Liver (tissue), 9 donors: ENCODE measurements around the gene NLRC5. TPM values are rescaled to one million over a fixed set of nuclear protein-coding genes. Genes with fewer than 3 reads are reported as not detected.

Experiments used
- DNase-seq: peaks from one replicate; pipeline ENCODE4 v3.0.0-alpha.2; 2017; ENCODE audit warnings: low spot score
- H3K27ac ChIP-seq, 2 donors: one replicate each; pipeline ENCODE4 v1.7.0; 2013; ENCODE audit warnings: inconsistent platforms in 2 of 2, low read length in 2 of 2, control low read depth in 1 of 2, low read depth in 1 of 2, mild to moderate bottlenecking in 1 of 2
- H3K27me3 ChIP-seq, 4 donors: one replicate each; pipeline versions ENCODE4 v1.6.1 to v1.7.0; 2013; ENCODE audit warnings: low read length in 3 of 4, inconsistent platforms in 1 of 4, mild to moderate bottlenecking in 1 of 4, moderate library complexity in 1 of 4; ENCODE audit not compliant: control insufficient read depth in 4 of 4, insufficient read depth in 4 of 4
- H3K36me3 ChIP-seq, 4 donors: one replicate each; pipeline versions ENCODE4 v1.6.1 to v1.7.0; 2013; ENCODE audit warnings: low read length in 3 of 4, mild to moderate bottlenecking in 3 of 4, low read depth in 1 of 4, moderate library complexity in 1 of 4; ENCODE audit not compliant: control insufficient read depth in 4 of 4, insufficient read depth in 3 of 4
- H3K4me1 ChIP-seq, 4 donors: one replicate each; pipeline versions ENCODE4 v1.6.1 to v1.7.0; 2013; ENCODE audit warnings: low read length in 3 of 4, mild to moderate bottlenecking in 3 of 4, moderate library complexity in 1 of 4; ENCODE audit not compliant: control insufficient read depth in 4 of 4, insufficient read depth in 4 of 4
- H3K4me3 ChIP-seq, 3 donors: one replicate each; pipeline versions ENCODE4 v1.6.1 to v1.7.0; 2013; ENCODE audit warnings: low read length in 3 of 3, control low read depth in 1 of 3, low read depth in 1 of 3, mild to moderate bottlenecking in 1 of 3
- H3K9ac ChIP-seq, 2 donors: one replicate each; pipeline ENCODE4 v1.7.0; 2013; ENCODE audit warnings: low read length in 2 of 2, mild to moderate bottlenecking in 2 of 2, moderate library complexity in 2 of 2, control low read depth in 1 of 2, low read depth in 1 of 2
- H3K9me3 ChIP-seq, 4 donors: one replicate each; pipeline versions ENCODE4 v1.6.1 to v1.7.0; 2013; ENCODE audit warnings: low read length in 3 of 4; ENCODE audit not compliant: control insufficient read depth in 4 of 4
- ATF3 ChIP-seq: IDR thresholded peaks from 2 replicates; pipeline ENCODE4 v1.6.1; 2016; ENCODE audit warnings: antibody characterized with exemption
- CTCF ChIP-seq: fragments of 150-350 bp; IDR thresholded peaks from 2 replicates; pipeline ENCODE4 v1.5.1; 2017; ENCODE audit warnings: improper control_type of control experiment, low read depth, low read length; ENCODE audit not compliant: missing input control
- EGR1 ChIP-seq, 2 donors: IDR thresholded peaks; 2 replicates each; pipeline ENCODE4 v1.6.1; 2016 to 2018; ENCODE audit warnings: antibody characterized with exemption in 2 of 2, low read depth in 2 of 2
- FOXA1 ChIP-seq: IDR thresholded peaks from 2 replicates; pipeline ENCODE4 v1.6.1; 2016; ENCODE audit warnings: antibody characterized with exemption
- FOXA2 ChIP-seq: IDR thresholded peaks from 2 replicates; pipeline ENCODE4 v1.6.1; 2016; ENCODE audit warnings: antibody characterized with exemption
- GABPA ChIP-seq, 2 donors: IDR thresholded peaks in 1 of 2; conservative IDR thresholded peaks in 1 of 2; 2 replicates each; pipeline ENCODE4 v1.6.1; 2016; ENCODE audit warnings: antibody characterized with exemption in 2 of 2, mild to moderate bottlenecking in 1 of 2, moderate library complexity in 1 of 2
- HNF4A ChIP-seq, 2 donors: conservative IDR thresholded peaks; 2 replicates each; pipeline ENCODE4 v1.6.1; 2016; ENCODE audit warnings: antibody characterized with exemption in 2 of 2, mild to moderate bottlenecking in 2 of 2
- HNF4G ChIP-seq: IDR thresholded peaks from 2 replicates; pipeline ENCODE4 v1.6.1; 2016; ENCODE audit warnings: antibody characterized with exemption
- JUND ChIP-seq, 2 donors: IDR thresholded peaks; 2 replicates each; pipeline ENCODE4 v1.6.1; 2016; ENCODE audit warnings: antibody characterized with exemption in 2 of 2
- NR2F2 ChIP-seq: IDR thresholded peaks from 2 replicates; pipeline ENCODE4 v1.6.1; 2016; ENCODE audit warnings: antibody characterized with exemption
- RAD21 ChIP-seq, 2 donors: IDR thresholded peaks; 2 replicates each; pipeline ENCODE4 v1.6.1; 2016; ENCODE audit warnings: antibody characterized with exemption in 2 of 2, mild to moderate bottlenecking in 2 of 2
- REST ChIP-seq: IDR thresholded peaks from 2 replicates; pipeline ENCODE4 v1.6.1; 2016; ENCODE audit warnings: antibody characterized with exemption, mild to moderate bottlenecking
- RXRA ChIP-seq, 2 donors: IDR thresholded peaks; 2 replicates each; pipeline ENCODE4 v1.6.1; 2017 to 2018; ENCODE audit warnings: antibody characterized with exemption in 2 of 2, mild to moderate bottlenecking in 1 of 2
- SP1 ChIP-seq: IDR thresholded peaks from 2 replicates; pipeline ENCODE4 v1.6.1; 2018; ENCODE audit warnings: antibody characterized with exemption, mild to moderate bottlenecking
- TAF1 ChIP-seq: conservative IDR thresholded peaks from 2 replicates; pipeline ENCODE4 v1.6.1; 2016; ENCODE audit warnings: antibody characterized with exemption, mild to moderate bottlenecking
- YY1 ChIP-seq: IDR thresholded peaks from 2 replicates; pipeline ENCODE4 v1.6.1; 2016; ENCODE audit warnings: antibody characterized with exemption, mild to moderate bottlenecking
- WGBS: extraction: QIAGEN DNeasy Blood & Tissue Kit; methylation state at CpG from one replicate; pipeline ENCODE4 v1.1.7; 2013; 5-methylcytosine and 5-hydroxymethylcytosine counted together
- polyA plus RNA-seq, 2 donors: library from polyadenylated mRNA; stranded (reverse) in 1 of 2; unstranded in 1 of 2; fragments of 200-250 nt in 1 of 2; fragments of >200 nt in 1 of 2; fragmentation: Nextera tagmentation in 1 of 2; extraction: Ambion mirVana in 1 of 2; gene quantifications; one replicate each; pipeline versions ENCODE4 v1.2.1 to v1.2.3, GENCODE V29; 2013 to 2015
- total RNA-seq, 2 donors: library from RNA; depleted of rRNA; stranded (reverse); fragments of >200 nt; gene quantifications; one replicate each; pipeline ENCODE4 v1.2.3, GENCODE V29; 2014
- TF ChIP-seq, protein P1 (sequence below): IDR thresholded peaks from 2 replicates; pipeline ENCODE4 v1.6.1; 2016; ENCODE audit warnings: antibody characterized with exemption
- TF ChIP-seq, protein P2 (sequence below): IDR thresholded peaks from 2 replicates; pipeline ENCODE4 v1.6.1; 2016; ENCODE audit warnings: antibody characterized with exemption
- donor health status: healthy.
- donor health status: healthy.
- donor health status: healthy.
- donor health status: healthy.
- donor health status: healthy.

NLRC5 gene
- total and polyA plus RNA-seq, 4 donors = 4.7 to 23.3 (median 8.8) TPM

DNA sequence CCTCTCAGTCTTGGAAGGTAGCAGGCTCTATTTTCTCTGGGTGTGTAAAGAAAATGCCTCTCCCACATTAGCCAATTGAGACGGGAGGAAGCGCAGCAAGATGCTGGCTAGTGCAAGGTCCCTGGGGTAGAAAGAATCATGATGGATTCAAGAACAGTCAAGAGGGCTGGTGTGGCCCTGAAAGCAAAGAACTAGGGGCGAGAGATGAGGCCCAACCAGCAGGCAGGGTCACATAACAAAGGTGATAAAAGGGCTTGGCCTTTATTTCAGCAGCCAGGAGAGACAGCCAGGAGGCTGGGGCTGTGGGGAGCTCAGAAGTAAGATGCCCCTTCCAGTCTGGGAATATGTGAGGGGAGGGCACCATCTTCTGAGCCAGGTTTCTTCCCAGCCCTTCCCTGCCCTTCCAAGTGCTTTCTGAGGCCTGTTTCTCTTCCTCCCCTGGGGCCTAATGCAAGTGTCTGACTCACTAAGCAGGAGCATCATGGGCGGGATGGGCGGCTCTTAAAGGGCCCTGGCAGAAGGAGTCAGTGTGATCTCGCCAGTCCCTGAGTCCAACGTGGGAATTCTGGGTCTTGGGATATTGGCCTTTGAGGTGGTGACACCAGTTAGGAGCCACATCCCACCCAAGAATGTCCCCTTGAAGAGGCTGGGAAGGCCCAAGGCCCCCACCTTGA, 3.9 kb upstream of the NLRC5 start (continued):
- TF ChIP-seq ATF3 (no peak), EGR1 (IDR thresholded peaks at IDR 0.05; ENCODE audit: low read depth in 2 of 2) (no peak)

DNA sequence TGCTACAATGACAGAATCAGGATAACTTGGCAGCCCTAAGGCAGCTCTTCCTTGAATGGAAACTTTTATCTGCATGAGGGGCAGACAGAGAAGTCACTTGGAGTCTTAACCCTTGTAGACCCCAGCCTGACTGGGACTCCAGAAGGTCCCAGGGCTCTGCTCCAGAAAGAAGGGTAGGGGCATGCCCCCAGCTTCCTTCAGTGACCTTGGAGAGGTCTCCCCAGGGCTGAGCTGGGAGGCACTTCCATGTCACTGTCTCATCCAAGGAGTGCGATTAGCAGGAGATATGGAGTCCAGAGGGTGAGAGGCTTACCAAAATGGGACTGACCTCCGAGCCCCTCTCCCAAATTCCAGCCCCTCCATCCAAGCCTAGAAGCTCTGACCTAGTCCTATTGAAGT, 3.4 kb upstream of the NLRC5 start:
- H3K9ac ChIP-seq = no peak overlapping the region
- no peaks in the 10 kb centered on the region for H3K9me3 ChIP-seq
- H3K27me3 ChIP-seq = no peaks in the 10 kb centered on the region
- peaks cover 4 to 21% (median 14%) of the 10 kb centered on the region in 4 donors for H3K4me1 ChIP-seq
- WGBS = 92% methylated on average over 2 of the region's 2 CpGs
- no peak overlapping the region for H3K27ac ChIP-seq
- no peak for DNase-seq
- TF ChIP-seq, protein P1, sequence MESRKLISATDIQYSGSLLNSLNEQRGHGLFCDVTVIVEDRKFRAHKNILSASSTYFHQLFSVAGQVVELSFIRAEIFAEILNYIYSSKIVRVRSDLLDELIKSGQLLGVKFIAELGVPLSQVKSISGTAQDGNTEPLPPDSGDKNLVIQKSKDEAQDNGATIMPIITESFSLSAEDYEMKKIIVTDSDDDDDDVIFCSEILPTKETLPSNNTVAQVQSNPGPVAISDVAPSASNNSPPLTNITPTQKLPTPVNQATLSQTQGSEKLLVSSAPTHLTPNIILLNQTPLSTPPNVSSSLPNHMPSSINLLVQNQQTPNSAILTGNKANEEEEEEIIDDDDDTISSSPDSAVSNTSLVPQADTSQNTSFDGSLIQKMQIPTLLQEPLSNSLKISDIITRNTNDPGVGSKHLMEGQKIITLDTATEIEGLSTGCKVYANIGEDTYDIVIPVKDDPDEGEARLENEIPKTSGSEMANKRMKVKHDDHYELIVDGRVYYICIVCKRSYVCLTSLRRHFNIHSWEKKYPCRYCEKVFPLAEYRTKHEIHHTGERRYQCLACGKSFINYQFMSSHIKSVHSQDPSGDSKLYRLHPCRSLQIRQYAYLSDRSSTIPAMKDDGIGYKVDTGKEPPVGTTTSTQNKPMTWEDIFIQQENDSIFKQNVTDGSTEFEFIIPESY = no peak
- no peak for TF ChIP-seq JUND (IDR thresholded peaks at IDR 0.05)
- no peak for TF ChIP-seq YY1
- TF ChIP-seq TAF1 = no peak
- no peak for TF ChIP-seq SP1
- no peak for TF ChIP-seq FOXA2
- TF ChIP-seq EGR1 (IDR thresholded peaks at IDR 0.05; ENCODE audit: low read depth in 2 of 2) = no peak
- no peak for TF ChIP-seq REST
- TF ChIP-seq, protein P2, sequence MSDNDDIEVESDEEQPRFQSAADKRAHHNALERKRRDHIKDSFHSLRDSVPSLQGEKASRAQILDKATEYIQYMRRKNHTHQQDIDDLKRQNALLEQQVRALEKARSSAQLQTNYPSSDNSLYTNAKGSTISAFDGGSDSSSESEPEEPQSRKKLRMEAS = no peak
- no peak for TF ChIP-seq RXRA (IDR thresholded peaks at IDR 0.05)
- no peak for TF ChIP-seq HNF4A (conservative IDR thresholded peaks at IDR 0.05)
- no peak for TF ChIP-seq FOXA1
- no peak for TF ChIP-seq GABPA (IDR thresholded peaks at IDR 0.05 in 1 of 2, conservative IDR thresholded peaks at IDR 0.05 in 1 of 2)
- TF ChIP-seq CTCF = no peak
- no peak for TF ChIP-seq RAD21 (IDR thresholded peaks at IDR 0.05)
- TF ChIP-seq NR2F2 = no peak
- TF ChIP-seq ATF3 = no peak
- TF ChIP-seq HNF4G = no peak
- no peaks in the 10 kb centered on the region for H3K36me3 ChIP-seq
- H3K4me3 ChIP-seq = no peak overlapping the region
